GM12878 (cell line): ENCODE measurements around the gene CORO1C. TPM values are rescaled to one million over a fixed set of nuclear protein-coding genes. Genes with fewer than 3 reads are reported as not detected.

Experiments used
- ATAC-seq: fragments of 200-7000 bp; cut with Tn5 transposase; 3 replicates; pipeline ENCODE4 v1.9.1; 2020; ENCODE audit warnings: mild to moderate bottlenecking, moderate library complexity
- BruUV-seq: library from RNA; stranded (reverse); fragments of 400-500 nt; replicated peaks from 2 replicates; lab custom pipeline; 2021; lab: Mats Ljungman, UMichigan
- CTCF ChIA-PET: fragments of 300-600 bp; sonication (Branson Sonifier 250); formaldehyde crosslinking; extraction: SDS; loops from one replicate; lab custom pipeline; 2021; ENCODE audit warnings: inconsistent platforms; lab: Yijun Ruan, JAX
- POLR2A ChIA-PET: fragments of 350-600 bp; formaldehyde crosslinking; extraction: SDS; loops from one replicate; lab custom pipeline; 2021; ENCODE audit warnings: inconsistent platforms; lab: Charles Lee
- RAD21 ChIA-PET: fragments of 300-600 bp; sonication (Branson Sonifier 250); formaldehyde crosslinking; loops from one replicate; lab custom pipeline; 2023; ENCODE audit warnings: antibody characterized with exemption; ENCODE audit not compliant: unreplicated experiment; lab: Charles Lee
- SMC1A ChIA-PET: fragments of 300-600 bp; sonication (Branson Sonifier 250); formaldehyde crosslinking; loops from one replicate; lab custom pipeline; 2023; ENCODE audit not compliant: unreplicated experiment, uncharacterized antibody; lab: Charles Lee
- DNase-seq: peaks from one replicate; pipeline ENCODE4 v3.0.0-alpha.2; 2011; ENCODE audit warnings: low read depth, low spot score
- FAIRE-seq: peaks from 3 replicates; lab custom pipeline; 2011; peaks lifted over from hg19 to GRCh38; lab: Jason Lieb, UNC
- H2AFZ ChIP-seq: 2 replicates; pipeline ENCODE4 v1.6.0; 2011; ENCODE audit warnings: low read depth, low read length, control low read depth; ENCODE audit not compliant: control insufficient read depth
- H3K27ac ChIP-seq: 2 replicates; pipeline ENCODE4 v1.5.1; 2011; ENCODE audit warnings: control low read depth; ENCODE audit not compliant: control insufficient read depth, insufficient read depth
- H3K27me3 ChIP-seq, 2 experiments: replicated peaks in 1 of 2; 2 replicates each; pipeline versions ENCODE4 v1.6.0 to v1.6.1; 2011; ENCODE audit warnings: low read length in 1 of 2; ENCODE audit not compliant: control insufficient read depth in 2 of 2, insufficient read depth in 2 of 2
- H3K36me3 ChIP-seq, 2 experiments: 2 replicates each; pipeline ENCODE4 v1.5.1; 2011; ENCODE audit warnings: low read length in 1 of 2; ENCODE audit not compliant: control insufficient read depth in 2 of 2, insufficient read depth in 2 of 2
- H3K4me1 ChIP-seq: 2 replicates; pipeline ENCODE4 v1.6.1; 2011; ENCODE audit warnings: mild to moderate bottlenecking, low read length, moderate library complexity, mixed read lengths; ENCODE audit not compliant: control insufficient read depth, insufficient read depth
- H3K4me2 ChIP-seq: 2 replicates; pipeline ENCODE4 v1.6.0; 2011; ENCODE audit warnings: control low read depth; ENCODE audit not compliant: control insufficient read depth, insufficient read depth
- H3K4me3 ChIP-seq: fragments of 200-600 bp; sonication (generic); 2 replicates; pipeline ENCODE4 v1.5.1; 2016
- H3K79me2 ChIP-seq: 2 replicates; pipeline ENCODE4 v1.6.0; 2011; ENCODE audit warnings: low read length; ENCODE audit not compliant: control insufficient read depth, insufficient read depth
- H3K9ac ChIP-seq: 2 replicates; pipeline ENCODE4 v1.8.0; 2011; ENCODE audit warnings: low read length, control low read depth, mixed read lengths; ENCODE audit not compliant: control insufficient read depth, insufficient read depth
- H3K9me3 ChIP-seq: replicated peaks from 3 replicates; pipeline ENCODE4 v1.5.1; 2011; ENCODE audit warnings: mild to moderate bottlenecking, low read length; ENCODE audit not compliant: control insufficient read depth, insufficient read depth
- H4K20me1 ChIP-seq: 2 replicates; pipeline ENCODE4 v1.6.0; 2011; ENCODE audit not compliant: control insufficient read depth, insufficient read depth
- BCL11A ChIP-seq: IDR thresholded peaks from 2 replicates; pipeline ENCODE4 v1.6.1; 2011; ENCODE audit warnings: low read depth, low read length
- CBFB ChIP-seq: IDR thresholded peaks from 2 replicates; pipeline ENCODE4 v1.6.1; 2016; ENCODE audit warnings: antibody characterized with exemption, low read depth
- HCFC1 ChIP-seq: fragments of 150-350 bp; IDR thresholded peaks from 2 replicates; pipeline ENCODE4 v1.6.1; 2014; ENCODE audit warnings: low read length
- IKZF1 ChIP-seq: fragments of 450-650 bp; conservative IDR thresholded peaks from 2 replicates; pipeline ENCODE4 v1.6.1; 2017; ENCODE audit warnings: antibody characterized with exemption, mild to moderate bottlenecking
- IRF5 ChIP-seq: fragments of 450-650 bp; IDR thresholded peaks from 2 replicates; pipeline ENCODE4 v1.6.1; 2017; ENCODE audit warnings: borderline replicate concordance
- MEF2B ChIP-seq: fragments of 450-650 bp; IDR thresholded peaks from 2 replicates; pipeline ENCODE4 v1.6.1; 2018; ENCODE audit warnings: mild to moderate bottlenecking, moderate library complexity; ENCODE audit not compliant: partially characterized antibody, poor library complexity, severe bottlenecking
- RAD51 ChIP-seq: fragments of 450-650 bp; IDR thresholded peaks from 2 replicates; pipeline ENCODE4 v1.6.1; 2016; ENCODE audit warnings: moderate library complexity, mild to moderate bottlenecking, inconsistent platforms
- RCOR1 ChIP-seq: conservative IDR thresholded peaks from 2 replicates; pipeline ENCODE4 v1.6.1; 2012; ENCODE audit warnings: low read depth, low read length, improper control_type of control experiment
- RUNX3 ChIP-seq: IDR thresholded peaks from 2 replicates; pipeline ENCODE4 v1.6.1; 2012; ENCODE audit warnings: low read length, inconsistent platforms
- whole genome bisulfite sequencing: methylation state at CpG from one replicate; pipeline ENCODE4 v1.1.6; 2016; ENCODE audit warnings: low lambda C conversion rate; ENCODE audit not compliant: insufficient replicate concordance, insufficient coverage; ENCODE audit errors: missing lambda C conversion rate; 5-methylcytosine and 5-hydroxymethylcytosine counted together
- in situ Hi-C: fragments of 300-500 bp; cut with MboI; formaldehyde crosslinking; loops from 9 replicates; pipeline ENCODE4 v1.14.3; 2018; ENCODE audit warnings: mixed read lengths
- intact Hi-C: fragments of 100-400 bp; cut with micrococcal nuclease; formaldehyde crosslinking; loops from one replicate; pipeline ENCODE4 v1.14.2; 2022; ENCODE audit not compliant: unreplicated experiment
- polyA plus RNA-seq, 11 experiments: library from polyadenylated mRNA; depleted of rRNA in 4 of 11; unstranded in 6 of 11; stranded (reverse) in 5 of 11; fragments of >200 nt; fragmentation: Nextera tagmentation in 4 of 11; fragmentation: Illumina TruSeq in 1 of 11; extraction: Ambion mirVana in 4 of 11; extraction: Trizol in 1 of 11; gene quantifications; 1 replicate in 1 of 11; 2 replicates in 10 of 11; pipeline versions ENCODE4 v1.2.1 to v1.2.3, GENCODE V29; 2011 to 2016; ENCODE audit warnings: inconsistent platforms in 2 of 11, missing spikeins in 2 of 11, low read depth in 1 of 11
- total RNA-seq, 4 experiments: library from RNA; depleted of rRNA in 3 of 4; stranded (reverse); fragments of >200 nt in 3 of 4; fragmentation: Illumina TruSeq in 1 of 4; extraction: Trizol in 1 of 4; gene quantifications; 2 replicates each; pipeline versions ENCODE4 v1.2.1 to v1.2.3, GENCODE V29; 2013 to 2021

The CORO1C gene
- total and polyA plus RNA-seq, 10 of the 15 experiments (the other 5 are each of a cell fraction or from before 2014, with no cell fraction given): 52.7 to 254 (median 171) TPM

DNA sequence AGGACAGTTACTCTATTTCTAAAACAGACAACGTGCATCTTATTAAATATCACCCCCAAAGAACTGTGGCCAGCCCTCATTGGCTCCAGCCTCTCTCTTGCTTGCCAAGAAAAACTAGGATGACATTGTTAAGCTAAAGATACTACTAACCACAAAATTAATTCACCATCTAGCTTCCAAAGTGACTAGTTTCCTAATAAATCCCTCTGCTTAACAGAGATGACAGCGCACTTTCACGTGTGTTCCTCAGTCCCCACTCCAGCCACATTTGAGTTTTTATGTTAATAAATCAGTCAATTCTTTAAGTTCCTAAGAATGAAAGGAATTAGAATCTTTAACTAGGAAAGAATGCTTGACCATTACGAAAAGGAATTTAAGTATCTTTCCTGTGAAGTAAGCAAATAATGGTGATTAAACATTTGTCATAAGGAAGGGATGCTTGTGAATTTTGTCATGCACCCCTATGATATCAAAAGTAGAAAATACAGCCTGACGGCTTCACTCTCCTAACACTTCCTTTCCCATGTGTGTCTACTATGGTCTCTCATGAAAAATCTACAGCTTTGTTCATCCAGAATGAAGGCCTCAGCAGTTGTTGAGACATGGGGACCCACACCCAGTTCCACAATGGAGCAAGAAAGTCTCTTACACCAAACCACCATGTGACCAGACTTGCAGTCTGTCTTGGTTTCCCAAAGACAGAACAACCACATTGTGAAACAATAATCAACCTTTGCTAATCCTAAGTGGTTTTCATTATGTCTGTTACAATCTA is 8.1 kb downstream of the CORO1C start:
- POLR2A ChIA-PET: interaction anchor here (1.2 to 2.7 kb wide), 5 partner anchors 9 to 33 kb away, joined by 3 to 10 read pairs (median 5); partner anchors contain the start of gene CORO1C
- peaks cover 91% of the 10 kb centered on the region for H3K79me2 ChIP-seq
- no peaks in the 10 kb centered on the region for H3K9me3 ChIP-seq
- ATAC-seq: peak; percentile 52
- BruUV-seq: no TSS peak
- H3K4me1 ChIP-seq: peaks cover 11% of the 10 kb centered on the region
- no peak overlapping the region for H3K4me3 ChIP-seq
- no peak for DNase-seq
- no peaks in the 10 kb centered on the region for H3K27me3 ChIP-seq
- intact Hi-C loops (no loop called here), in situ Hi-C loops (no loop called here)
- H3K36me3 ChIP-seq: no peaks in the 10 kb centered on the region
- no peak overlapping the region for H2AFZ ChIP-seq
- RAD21 ChIA-PET: interaction anchor here (0.6 to 1.6 kb wide), 4 partner anchors 10 to 127 kb away, joined by 3 read pairs; no protein-coding TSS in a partner anchor
- no peaks in the 10 kb centered on the region; the same call in 1 of the 2 replicates for H4K20me1 ChIP-seq
- H3K27ac ChIP-seq: no peak overlapping the region
- WGBS: 81% methylated on average over 5 of the region's 5 CpGs
- SMC1A ChIA-PET: interaction anchor here (0.9 to 6.3 kb wide), 10 partner anchors 9 to 88 kb away, joined by 3 to 61 read pairs (median 5); no protein-coding TSS in a partner anchor
- H3K9ac ChIP-seq: no peak overlapping the region
- TF ChIP-seq RUNX3 (peak; percentile 65), HCFC1 (no peak), RAD51 (0 out of 2 replicates have a peak, but pooled peaks have one; percentile 28)
- TF ChIP-seq, all 136 proteins: peak for 2
- CTCF ChIA-PET: interaction anchor here (0.6 to 3.8 kb wide), 11 partner anchors 8 to 80 kb away, joined by 3 to 23 read pairs (median 4); no protein-coding TSS in a partner anchor
- FAIRE-seq: no peak
- peak overlapping the region; percentile 0; the same call in 1 of the 2 replicates for H3K4me2 ChIP-seq

GRCh38 chr12:108722463-108722862 is 8.9 kb downstream of the CORO1C start:
- no peak overlapping the region for H3K4me3 ChIP-seq
- no peaks in the 10 kb centered on the region for H3K27me3 ChIP-seq
- no peak for ATAC-seq
- ChIA-PET POLR2A (interaction anchor here (1.2 to 1.9 kb wide), 3 partner anchors 10 to 32 kb away, joined by 3 to 6 read pairs (median 5); partner anchors contain the start of gene CORO1C), SMC1A (interaction anchor here (0.6 to 5.4 kb wide), 8 partner anchors 9 to 58 kb away, joined by 3 to 29 read pairs (median 5); no protein-coding TSS in a partner anchor), RAD21 (interaction anchor here (0.6 to 1.0 kb wide), 2 partner anchors 31 to 116 kb away, joined by 3 read pairs; no protein-coding TSS in a partner anchor), CTCF (interaction anchor here (1.0 to 3.8 kb wide), 6 partner anchors 9 to 58 kb away, joined by 3 to 23 read pairs (median 4); no protein-coding TSS in a partner anchor)
- no peak overlapping the region for H3K9ac ChIP-seq
- DNase-seq: no peak
- FAIRE-seq: no peak
- intact Hi-C loops (no loop called here), in situ Hi-C loops (no loop called here)
- H3K9me3 ChIP-seq: no peaks in the 10 kb centered on the region
- H3K4me1 ChIP-seq: peaks cover 11% of the 10 kb centered on the region
- no peak for TF ChIP-seq IRF5
- TF ChIP-seq MEF2B: no peak
- TF ChIP-seq RCOR1: no peak
- TF ChIP-seq CBFB: no peak
- no peak for TF ChIP-seq BCL11A
- no peak for TF ChIP-seq IKZF1
- no peak overlapping the region for H3K27ac ChIP-seq
- WGBS: 91% methylated on average over 1 of the region's 1 CpG
- peaks cover 89% of the 10 kb centered on the region for H3K79me2 ChIP-seq
- BruUV-seq: no TSS peak
- H3K36me3 ChIP-seq: no peaks in the 10 kb centered on the region
- no peak overlapping the region for H3K4me2 ChIP-seq
- H4K20me1 ChIP-seq: no peaks in the 10 kb centered on the region; the same call in 1 of the 2 replicates
- no peak overlapping the region for H2AFZ ChIP-seq
